Spleen (tissue), 7 donors: ENCODE data around the gene AGPAT3.

ENCODE experiments used
- CTCF ChIP-seq, 11 experiments: fragments of 200-600 bp in 7 of 11; fragments of 450-650 bp in 4 of 11; sonication (generic) in 4 of 11; IDR thresholded peaks in 8 of 11; conservative IDR thresholded peaks in 3 of 11; 1 replicate in 7 of 11; 2 replicates in 4 of 11; pipeline versions ENCODE4 v1.4.0 to v1.8.0; 2016 to 2021; ENCODE audit warnings: antibody characterized with exemption in 11 of 11, inconsistent platforms in 4 of 11, mild to moderate bottlenecking in 1 of 11
- POLR2A ChIP-seq, 3 donors: fragments of 450-650 bp; IDR thresholded peaks; one replicate each; pipeline ENCODE4 v1.5.1; 2017; ENCODE audit warnings: antibody characterized with exemption in 3 of 3, mild to moderate bottlenecking in 1 of 3
- donor health status: DM: no; HTN: no; CAD: no; lungs with moderate emphysema.
- donor health status: DM: no; HTN: no; CAD: no.
- donor health status: DM: no; HTN: no; CAD: no.

GRCh38 chr21:43997766-43998742 lies 133.0 kb downstream of the AGPAT3 start:
- TF ChIP-seq CTCF (IDR thresholded peaks at IDR 0.05 in 8 of 11, conservative IDR thresholded peaks at IDR 0.05 in 3 of 11) (no peak), POLR2A (IDR thresholded peaks at IDR 0.05) (no peak)
